NCI-H2107 treated with DMSO at 0.1 percent for 48 hours (cell line): ENCODE data around the gene GVQW3.

ENCODE experiments used
- DNase-seq: peaks from one replicate; lab custom pipeline; 2025; ENCODE audit not compliant: unreplicated experiment; lab: John Stamatoyannopoulos, UW

GVQW3 gene

DNA sequence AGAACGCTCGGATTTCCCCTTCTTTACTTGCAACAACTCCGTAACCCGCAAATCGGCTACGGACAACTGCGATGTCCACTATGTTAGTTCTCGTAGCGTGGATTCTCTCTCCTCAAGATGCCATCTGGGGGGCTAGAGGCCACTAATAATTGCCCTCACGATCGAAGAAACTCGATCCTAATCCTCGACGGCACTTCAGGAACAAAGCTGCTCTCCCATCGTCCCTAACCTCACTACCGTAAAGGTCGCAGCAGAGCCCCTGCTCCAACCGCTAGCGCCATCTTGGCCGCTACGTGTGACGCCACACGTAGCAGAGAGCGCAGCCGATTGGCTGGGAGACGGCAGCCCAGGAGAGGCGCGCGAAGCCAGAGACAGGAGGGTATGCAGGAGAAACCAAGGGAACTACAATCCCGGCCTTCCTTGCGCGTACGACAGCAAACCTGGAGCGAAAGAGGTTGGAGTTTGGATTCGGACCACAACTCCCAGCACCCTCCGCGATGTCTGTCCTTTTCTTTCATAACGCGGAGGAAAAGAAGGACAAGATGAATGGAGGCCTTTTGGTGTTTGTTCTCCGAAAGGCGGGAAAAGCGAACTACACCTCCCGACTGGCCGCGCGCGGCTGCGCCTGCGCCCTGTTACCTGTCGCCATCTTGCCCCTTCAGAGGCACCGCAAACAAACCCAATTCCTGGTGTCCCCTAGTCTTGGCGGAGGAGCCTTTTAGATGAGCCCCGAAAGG, 63.4 kb downstream of the GVQW3 start, which contains the start of gene EMSY:
Gene EMSY, plus strand, starts transcription at position 635 of the 737 bp plus-strand sequence. CDS start 1,921 bp downstream, outside the sequence.
- peak; percentile 99 for DNase-seq

DNA sequence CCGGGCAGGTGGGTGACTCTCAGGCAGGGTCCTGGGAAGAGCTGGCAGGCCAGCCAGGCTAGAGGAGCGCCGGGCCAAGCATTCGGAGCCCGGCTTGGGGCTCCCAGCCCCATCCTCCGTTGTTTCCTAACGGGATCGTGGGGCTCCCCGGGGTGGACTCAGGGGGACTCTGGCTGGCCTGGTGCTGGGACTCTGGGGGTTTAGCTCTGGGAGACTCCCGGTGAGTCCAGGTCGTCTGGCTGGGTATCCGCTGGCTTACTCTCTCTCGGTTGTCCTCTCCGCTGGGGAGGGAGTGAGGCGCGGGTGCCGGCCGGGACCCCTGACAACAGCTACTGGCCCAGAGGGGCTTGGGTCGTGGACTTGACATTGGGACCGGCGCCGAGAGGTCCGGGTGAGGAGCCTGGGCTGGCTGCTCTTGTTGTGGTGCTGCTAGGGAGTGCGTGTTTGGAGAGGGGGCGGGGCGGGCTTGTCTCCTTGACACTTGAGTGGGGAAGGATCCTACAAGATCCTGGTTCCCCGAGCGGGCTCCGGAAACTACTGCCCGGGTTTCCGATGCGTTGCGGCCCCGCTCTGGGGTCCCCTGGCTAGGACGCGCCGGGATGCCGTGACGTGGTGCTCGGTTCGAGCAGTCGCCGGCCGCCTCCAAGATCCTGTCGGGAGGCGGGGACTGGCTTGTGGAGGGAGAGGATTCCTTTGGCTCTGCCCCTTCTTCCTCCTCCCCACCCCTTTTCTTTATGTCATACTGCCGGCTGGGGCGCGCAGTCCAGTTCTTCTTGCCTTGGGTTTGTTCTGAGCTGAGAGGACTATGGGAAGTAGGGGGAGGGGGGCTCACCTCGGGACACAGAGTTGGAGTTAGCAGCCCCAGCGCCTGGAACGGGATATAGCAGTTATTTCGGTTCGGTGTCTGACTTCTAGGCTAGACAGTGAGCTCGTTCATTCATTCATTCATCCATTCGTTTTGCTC, 64.3 kb downstream of the GVQW3 start:
- DNase-seq = peak; percentile 42

- DNase-seq = no peak
Observed at GRCh38 chr11:76448506-76448905, 67.4 kb downstream of the GVQW3 start.

- DNase-seq = no peak
Observed at GRCh38 chr11:76453248-76453647, 72.1 kb downstream of the GVQW3 start.

DNA sequence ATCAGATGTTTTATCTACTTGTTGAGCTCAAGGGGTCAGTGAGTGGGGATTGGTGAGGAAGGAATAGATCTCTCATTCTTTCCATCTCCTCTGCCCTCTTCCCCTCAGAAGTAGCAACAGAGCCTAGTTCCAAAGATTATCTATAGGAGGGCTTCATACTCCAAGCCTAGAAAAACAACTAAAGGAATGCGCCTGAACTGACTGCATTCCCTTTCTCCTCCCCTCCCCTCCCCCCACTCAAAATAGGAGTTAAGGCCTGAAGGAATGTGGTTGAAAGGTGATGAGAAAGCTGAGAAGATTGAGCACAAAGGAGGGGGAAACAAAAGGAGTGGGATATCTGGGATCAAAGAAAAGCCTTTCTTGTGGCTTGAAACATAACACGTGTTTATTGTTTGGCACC, 74.2 kb downstream of the GVQW3 start:
- no peak for DNase-seq

DNA sequence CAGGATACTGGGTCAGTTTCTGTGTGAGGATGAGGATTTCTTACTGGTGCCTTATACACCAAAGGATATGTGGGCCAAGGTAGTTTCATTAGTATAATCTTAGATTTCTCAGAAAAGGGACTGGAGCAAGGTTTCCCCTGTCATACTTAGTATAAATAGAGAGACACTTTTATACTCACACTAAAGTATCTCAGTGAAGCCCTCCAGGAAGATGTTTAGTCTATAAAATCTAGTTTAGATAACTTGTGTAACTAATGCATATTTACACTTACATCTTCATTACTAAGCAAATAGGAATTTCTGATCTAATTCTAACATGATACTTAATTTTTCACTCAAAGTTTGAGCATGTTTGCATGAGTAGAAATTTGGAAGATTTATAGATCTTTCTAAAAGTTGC, 74.8 kb downstream of the GVQW3 start:
- no peak for DNase-seq

DNA sequence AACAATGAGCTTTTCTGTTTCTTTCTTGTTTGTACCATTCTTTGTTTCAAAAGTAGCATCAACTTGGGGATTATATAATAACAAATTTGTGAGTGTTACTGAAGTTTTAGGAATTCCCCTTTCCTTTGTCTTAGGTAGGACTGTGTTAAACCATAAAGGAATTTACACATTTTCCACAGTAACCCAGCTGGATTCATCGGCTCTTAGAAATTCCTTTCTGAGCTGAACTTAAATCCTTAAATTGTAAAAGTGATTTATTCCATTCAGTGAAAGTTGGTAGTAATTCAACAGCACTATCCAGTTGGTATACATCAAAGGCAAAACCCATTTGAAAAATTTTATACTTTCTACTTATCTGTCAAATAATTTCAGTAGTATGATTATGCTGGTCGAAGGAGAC, 75.4 kb downstream of the GVQW3 start:
- no peak for DNase-seq
